Activated gamma-delta T cell treated with anti-CD3 and anti-CD28 coated beads, Interleukin-2, amount 50 U/mL, for 16 hours (primary cell): ENCODE results near the gene DIRAS2.
"Not testable (repeated sequence)": the region's sequence is repeated elsewhere in the genome, so short reads cannot be mapped to it uniquely, and the experiment has no call there.

Experiments used
- DNase-seq: peaks from one replicate; pipeline ENCODE4 v3.0.0-alpha.2; 2020; ENCODE audit warnings: low read depth

Gene DIRAS2

GRCh38 chr9:90642570-90643539 is at the start of gene DIRAS2:
DIRAS2 (minus strand) TSS chr9:90642824; CDS start chr9:90613827, 28,997 bp downstream.
- no peak for DNase-seq

GRCh38 chr9:90684736-90685135 is 42.1 kb upstream of the DIRAS2 start:
- DNase-seq, result no peak

GRCh38 chr9:90684106-90684505 is 41.5 kb upstream of the DIRAS2 start:
- no peak for DNase-seq

- DNase-seq, result no peak
Measured at GRCh38 chr9:90680534-90680933, 37.9 kb upstream of the DIRAS2 start.

GRCh38 chr9:90665072-90665471 is 22.4 kb upstream of the DIRAS2 start:
- no peak for DNase-seq

GRCh38 chr9:90659650-90660364 is 17.2 kb upstream of the DIRAS2 start:
- DNase-seq, result no peak

GRCh38 chr9:90658783-90659182 is 16.2 kb upstream of the DIRAS2 start:
- DNase-seq, result no peak

- DNase-seq, result no peak
Measured at GRCh38 chr9:90658181-90658580, 15.6 kb upstream of the DIRAS2 start.

- DNase-seq, result not testable (repeated sequence)
Measured at GRCh38 chr9:90656876-90657275, 14.3 kb upstream of the DIRAS2 start.

GRCh38 chr9:90651246-90651645 is 8.6 kb upstream of the DIRAS2 start:
- DNase-seq, result no peak

- no peak for DNase-seq
Measured at GRCh38 chr9:90647843-90648242, 5.2 kb upstream of the DIRAS2 start.

- DNase-seq, result no peak
Measured at GRCh38 chr9:90645721-90646120, 3.1 kb upstream of the DIRAS2 start.

- DNase-seq, result no peak
Measured at GRCh38 chr9:90641884-90642487, 638 bp downstream of the DIRAS2 start.

- no peak for DNase-seq
Measured at GRCh38 chr9:90641086-90641485, 1.5 kb downstream of the DIRAS2 start.

GRCh38 chr9:90640361-90640760 is 2.3 kb downstream of the DIRAS2 start:
- DNase-seq, result no peak

GRCh38 chr9:90637626-90638025 is 5.0 kb downstream of the DIRAS2 start:
- DNase-seq, result no peak

GRCh38 chr9:90632647-90633207 is 9.9 kb downstream of the DIRAS2 start:
- DNase-seq, result no peak

- DNase-seq, result no peak
Measured at GRCh38 chr9:90631964-90632363, 10.7 kb downstream of the DIRAS2 start.

- no peak for DNase-seq
Measured at GRCh38 chr9:90629991-90630390, 12.6 kb downstream of the DIRAS2 start.

GRCh38 chr9:90629354-90629753 is 13.3 kb downstream of the DIRAS2 start:
- no peak for DNase-seq

- no peak for DNase-seq
Measured at GRCh38 chr9:90616806-90617205, 25.8 kb downstream of the DIRAS2 start.

GRCh38 chr9:90613502-90613901 is 29.1 kb downstream of the DIRAS2 start:
- DNase-seq, result no peak
